COLO829 (cell line): ENCODE measurements around the gene ERBB2.
A peak's percentile ranks its signal among the peaks of the same experiment; 100 is the strongest.
"Not testable (repeated sequence)": the region's sequence is repeated elsewhere in the genome, so short reads cannot be mapped to it uniquely, and the experiment has no call there.

Experiments used
- DNase-seq: peaks from one replicate; pipeline ENCODE4 v3.0.0; 2012; ENCODE audit warnings: low spot score

The ERBB2 gene

DNA sequence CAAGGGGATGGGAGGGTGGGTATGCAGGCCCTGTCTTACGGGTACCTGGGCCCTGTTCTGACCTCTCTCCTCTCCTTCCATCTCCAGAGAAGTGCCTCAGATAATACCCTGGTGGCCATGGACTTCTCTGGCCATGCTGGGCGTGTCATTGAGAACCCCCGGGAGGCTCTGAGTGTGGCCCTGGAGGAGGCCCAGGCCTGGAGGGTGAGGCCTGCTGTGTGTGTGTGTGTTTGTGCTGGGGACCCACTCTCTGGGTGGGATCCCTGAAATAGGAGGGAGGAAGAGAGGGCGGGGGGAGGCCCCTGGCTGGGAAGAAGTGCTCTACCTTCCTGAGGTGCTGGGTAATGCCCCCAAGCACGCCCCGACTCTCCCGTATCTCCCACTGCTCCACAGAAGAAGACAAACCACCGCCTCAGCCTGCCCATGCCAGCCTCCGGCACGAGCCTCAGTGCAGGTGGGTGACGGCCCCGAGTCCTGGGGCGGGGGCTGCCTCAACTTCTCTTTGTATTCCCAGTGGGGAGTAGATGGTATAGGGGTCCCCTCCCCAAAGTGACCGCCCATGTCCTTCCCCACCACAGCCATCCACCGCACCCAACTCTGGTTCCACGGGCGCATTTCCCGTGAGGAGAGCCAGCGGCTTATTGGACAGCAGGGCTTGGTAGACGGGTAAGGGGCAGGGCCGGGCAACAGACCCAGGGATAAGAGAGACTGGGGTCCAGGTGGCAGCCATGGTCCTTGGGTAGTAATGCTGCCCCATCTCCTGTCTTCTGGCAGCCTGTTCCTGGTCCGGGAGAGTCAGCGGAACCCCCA lies 45.7 kb downstream of the ERBB2 start:
- no peak for DNase-seq

DNA sequence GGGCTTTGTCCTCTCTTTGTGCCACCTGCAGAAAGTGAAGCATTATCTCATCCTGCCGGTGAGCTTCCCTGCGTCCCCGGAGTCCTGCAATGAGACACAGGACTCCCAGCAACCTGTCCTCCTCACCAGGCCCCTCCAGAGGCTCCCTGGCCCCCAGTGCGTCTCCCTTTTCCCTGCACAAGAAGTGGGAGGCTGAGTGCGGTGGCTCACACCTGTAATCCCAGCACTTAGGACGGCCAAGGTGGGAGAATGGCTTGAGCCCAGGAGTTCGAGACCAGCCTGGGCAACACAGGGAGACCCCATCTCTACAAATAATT lies 46.2 kb downstream of the ERBB2 start:
- no peak for DNase-seq

DNA sequence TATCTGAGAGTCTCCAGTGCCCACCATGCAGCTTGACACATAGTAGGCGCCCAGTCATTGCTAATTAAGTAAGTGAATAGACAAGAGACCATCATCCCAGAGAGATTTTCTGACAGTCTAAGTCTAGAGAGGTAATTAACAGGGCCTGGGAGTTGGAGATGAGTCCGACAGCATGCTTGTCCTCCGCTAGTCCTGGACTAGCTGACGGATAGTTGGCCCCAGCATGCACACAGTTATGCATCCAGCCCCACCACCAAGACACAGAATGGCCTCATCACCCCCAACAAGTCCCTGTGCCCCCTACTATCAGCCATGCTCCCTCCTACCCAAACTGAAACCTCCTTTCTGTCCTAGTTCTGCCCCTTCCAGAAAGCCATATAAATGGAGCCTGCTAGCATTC lies 47.9 kb downstream of the ERBB2 start:
- DNase-seq: no peak

DNA sequence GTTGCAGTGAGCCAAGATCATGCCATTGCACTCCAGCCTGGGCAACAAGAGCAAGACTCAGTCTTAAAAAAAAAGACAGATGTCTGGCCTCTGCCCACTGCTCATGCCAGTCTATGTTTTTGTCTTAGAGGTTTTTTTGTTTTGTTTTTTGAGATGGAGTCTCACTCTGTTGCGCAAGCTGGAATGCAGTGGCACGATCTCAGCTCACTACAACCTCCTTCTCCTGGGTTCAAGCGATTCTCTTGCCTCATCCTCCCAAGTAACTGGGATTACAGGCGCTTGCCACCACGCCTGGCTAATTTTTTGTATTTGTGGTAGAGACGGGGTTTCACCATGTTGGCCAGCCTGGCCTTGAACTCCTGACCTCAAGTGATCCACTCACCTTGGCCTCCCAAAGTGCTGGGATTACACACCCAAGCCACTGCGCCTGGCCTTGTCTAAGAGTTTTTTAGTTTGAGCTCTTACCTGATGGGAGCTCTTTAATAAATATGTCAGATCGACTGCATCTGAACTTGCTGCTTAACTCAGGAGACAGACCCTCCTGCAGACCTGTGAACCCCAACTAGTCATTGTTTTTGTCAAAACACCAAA lies 48.7 kb downstream of the ERBB2 start:
- not testable (repeated sequence) for DNase-seq

DNA sequence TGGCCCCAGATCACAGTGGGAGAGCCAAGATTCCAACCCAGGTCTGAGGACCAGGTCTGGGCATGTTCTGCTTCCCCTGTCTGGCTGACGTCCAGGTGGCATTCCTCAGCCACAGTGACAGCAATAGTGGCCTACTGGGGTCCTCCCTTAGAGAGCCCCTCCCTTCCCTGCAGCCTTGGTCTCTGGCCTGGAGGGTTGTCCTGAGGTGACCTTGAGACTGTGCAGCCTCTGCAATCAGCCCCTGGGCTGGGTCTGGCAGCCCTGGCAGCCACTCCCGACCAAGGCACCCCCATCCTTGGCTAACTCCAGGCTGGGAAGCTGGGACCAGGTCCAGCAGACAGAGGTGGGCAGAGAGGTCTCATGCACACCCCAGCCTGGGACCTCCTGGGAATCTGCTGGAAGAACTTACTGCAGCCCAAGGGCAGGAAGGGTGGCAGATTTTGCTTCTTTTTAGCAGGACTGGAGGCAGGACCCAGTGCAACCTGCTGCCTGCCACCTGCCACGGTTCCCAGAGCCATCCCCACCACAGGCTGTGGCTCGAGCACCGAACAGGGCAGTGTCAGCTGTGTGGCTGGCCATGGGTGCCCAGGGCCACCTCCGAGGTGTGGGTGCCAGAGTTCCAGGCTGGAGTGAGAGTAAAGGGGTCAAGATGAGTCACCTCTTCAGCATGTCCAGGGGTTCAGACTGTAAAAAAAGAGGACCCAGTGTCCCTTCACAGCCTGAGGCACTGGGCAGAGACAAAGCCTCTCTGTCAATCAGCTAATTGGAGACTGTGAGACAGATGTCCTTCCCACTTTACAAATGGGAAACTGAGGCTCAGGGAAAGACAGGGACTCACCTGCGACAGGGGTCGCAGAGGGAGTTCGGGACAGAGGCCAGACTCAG lies 50.5 kb downstream of the ERBB2 start:
- DNase-seq: no peak

DNA sequence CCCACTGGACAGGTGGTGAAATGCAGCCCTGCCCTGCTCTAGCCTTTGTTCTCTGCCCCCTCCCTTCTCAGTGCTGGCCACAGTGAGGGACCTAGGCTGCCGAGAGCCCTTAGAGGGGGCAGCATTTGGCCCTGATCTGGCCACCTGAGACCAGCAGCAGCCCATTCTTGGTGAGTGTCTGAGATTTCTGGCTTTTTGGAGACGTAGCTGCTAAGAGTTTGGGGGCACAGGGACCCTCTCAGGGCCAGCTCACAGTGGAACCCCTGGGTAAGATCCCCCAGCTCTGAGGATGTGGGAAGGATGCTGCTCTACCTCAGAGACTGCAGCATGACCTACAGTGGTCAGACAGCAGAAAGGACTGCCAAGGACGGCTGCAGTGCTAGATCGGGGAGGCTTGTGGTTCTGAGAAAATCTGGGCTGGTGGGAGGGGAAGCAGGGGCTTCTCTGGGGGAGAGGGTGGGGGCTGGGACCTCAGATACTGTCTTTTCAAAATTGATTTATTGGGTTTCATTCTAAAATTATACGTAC lies 51.2 kb downstream of the ERBB2 start:
- DNase-seq: no peak

DNA sequence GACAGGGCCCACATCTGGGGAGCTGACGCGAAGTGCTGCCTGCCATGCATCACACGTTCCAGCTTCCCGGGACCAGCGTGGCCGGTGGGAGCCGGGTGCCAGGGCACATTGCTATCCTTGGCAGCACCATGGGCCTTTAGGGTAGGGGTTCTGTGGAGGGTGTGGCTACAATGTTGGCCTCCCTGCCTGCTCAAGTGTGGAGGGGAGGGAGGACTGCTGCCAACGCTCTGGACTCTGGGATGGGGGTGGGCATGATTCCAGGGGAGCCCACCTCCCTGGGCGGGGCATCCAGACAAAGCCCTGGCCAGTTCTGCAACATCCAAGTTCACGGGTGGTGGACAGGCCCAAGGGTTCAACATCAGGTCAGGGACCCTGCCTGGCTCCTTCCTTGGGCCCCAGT lies 51.8 kb downstream of the ERBB2 start:
- DNase-seq: no peak

DNA sequence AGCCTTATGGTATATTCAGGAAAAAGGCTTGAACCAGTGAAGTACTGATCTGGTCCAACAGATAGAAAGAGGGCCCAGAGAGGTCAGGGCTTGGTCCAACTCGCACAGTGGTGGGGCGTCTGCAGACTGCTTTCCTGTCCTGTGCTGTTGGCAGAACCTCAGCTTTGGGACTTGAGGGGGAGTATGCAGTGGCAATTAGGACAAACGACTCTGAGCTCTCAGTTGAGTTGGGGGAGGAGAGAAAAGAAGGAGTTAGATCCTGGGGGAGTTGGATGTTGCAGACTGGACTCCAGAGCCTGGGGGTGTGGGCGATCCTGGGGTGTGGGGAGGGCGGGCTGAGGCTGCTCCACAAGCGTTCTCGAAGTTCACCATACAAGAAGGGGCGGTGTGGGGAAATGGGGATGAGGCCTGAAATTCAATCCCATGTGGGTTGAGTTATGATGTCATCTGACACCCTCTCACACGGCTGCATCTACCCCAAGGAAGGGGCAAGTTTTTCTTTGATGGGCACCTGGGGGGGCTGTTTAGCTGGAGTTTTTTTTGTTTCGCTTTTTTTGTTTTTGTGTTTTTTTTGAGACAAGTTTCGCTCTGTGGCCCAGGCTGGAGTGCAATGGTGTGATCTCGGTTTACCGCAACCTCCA lies 52.5 kb downstream of the ERBB2 start:
- no peak for DNase-seq

DNA sequence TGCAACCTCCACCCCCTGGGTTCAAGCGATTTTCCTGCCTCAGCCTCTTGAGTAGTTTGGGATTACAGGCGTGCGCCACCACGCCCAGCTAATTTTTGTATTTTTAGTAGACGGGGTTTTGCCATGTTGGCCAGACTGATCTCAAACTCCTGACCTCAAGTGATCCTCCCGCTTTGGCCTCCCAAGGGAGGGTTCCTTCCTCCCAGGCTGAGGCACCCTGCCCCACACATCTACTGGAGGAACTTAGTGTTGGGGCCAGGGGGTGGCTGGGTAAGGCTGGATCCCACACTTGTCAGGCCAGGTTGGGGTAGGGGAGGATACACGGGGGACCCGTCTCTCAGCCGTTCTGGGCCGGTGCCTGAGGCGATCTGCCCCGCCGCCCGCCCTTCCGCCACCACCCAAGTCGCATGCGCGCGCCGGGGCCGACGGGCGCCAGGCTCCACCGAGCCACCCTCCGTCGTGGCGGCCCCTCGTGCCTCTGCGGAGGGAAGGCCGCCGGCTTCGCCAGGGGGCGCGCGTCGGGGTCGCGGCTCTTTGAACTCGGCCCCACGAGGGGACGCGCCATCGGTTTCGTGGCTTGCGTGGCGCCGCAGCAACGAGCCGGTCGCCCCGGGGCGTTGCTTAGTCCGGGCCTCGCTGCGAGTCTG lies 53.8 kb downstream of the ERBB2 start:
- DNase-seq: peak; percentile 27

DNA sequence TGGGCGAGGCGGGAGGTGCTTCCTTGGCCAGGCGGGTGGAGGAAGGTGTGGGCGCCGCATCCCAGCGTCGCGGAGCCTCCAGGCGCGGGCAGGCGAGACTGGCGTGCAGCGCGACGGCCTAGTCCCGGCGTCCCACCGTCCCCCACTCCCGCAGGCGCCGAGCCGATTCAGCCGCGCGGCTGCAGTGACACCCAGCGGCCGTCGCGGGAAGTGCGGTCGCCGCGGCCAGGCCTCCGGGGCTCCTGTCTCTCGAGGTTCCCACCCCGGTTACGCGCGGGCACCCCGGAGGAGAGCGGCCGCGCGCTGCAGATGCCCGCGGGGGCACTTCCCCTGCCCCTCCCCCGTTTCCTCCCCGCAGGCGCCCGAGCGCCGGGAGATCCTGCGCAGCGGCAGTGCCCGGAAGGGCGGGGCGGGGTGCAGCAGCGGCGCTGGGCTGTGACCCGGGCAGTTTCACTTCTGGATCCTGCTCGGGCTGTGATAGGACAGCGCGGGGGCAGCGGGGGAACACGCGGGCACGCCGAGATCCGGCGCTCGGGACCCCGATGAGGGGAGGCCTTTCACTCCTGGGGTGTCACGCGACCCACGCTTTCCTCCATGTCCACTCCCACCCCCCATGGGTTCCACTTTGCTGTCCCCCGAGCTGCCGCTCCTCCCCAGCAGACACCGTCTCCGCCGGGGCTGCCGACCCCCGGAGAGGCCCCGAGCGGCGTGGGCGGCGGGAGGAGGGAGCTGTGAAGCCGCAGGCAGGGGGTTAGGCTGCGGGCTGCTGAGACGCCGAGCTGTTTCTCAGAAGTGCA lies 54.5 kb downstream of the ERBB2 start:
- DNase-seq: peak; percentile 84

DNA sequence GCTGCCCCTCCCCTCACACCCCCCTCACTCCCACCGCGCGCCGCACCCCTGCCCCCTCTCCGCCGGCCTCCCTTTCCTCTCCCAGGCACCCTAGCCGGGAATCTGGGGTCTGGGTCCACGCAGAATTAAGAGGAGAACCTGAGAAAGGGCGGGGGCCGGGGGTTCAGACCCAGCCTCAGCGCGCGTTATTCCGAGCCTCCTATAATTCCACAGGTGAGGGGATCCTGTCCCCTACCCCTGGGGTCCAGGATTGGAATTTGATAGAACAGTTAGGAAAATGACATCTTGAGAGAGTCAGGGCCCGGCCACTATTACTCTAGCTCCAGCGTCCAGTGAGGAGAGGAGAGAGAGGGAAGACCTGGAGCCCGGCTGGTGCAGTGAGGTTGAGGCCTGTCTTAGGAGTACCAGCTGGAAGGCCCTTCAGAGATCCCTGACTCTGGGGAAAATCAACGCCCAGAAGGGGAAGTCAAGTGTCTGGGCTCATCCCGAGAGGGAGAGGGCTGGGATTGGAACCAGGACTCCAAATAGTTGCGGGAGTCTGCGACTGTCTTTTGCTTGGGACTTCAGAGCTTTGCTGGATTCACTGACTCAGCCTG lies 55.2 kb downstream of the ERBB2 start:
- no peak for DNase-seq

DNA sequence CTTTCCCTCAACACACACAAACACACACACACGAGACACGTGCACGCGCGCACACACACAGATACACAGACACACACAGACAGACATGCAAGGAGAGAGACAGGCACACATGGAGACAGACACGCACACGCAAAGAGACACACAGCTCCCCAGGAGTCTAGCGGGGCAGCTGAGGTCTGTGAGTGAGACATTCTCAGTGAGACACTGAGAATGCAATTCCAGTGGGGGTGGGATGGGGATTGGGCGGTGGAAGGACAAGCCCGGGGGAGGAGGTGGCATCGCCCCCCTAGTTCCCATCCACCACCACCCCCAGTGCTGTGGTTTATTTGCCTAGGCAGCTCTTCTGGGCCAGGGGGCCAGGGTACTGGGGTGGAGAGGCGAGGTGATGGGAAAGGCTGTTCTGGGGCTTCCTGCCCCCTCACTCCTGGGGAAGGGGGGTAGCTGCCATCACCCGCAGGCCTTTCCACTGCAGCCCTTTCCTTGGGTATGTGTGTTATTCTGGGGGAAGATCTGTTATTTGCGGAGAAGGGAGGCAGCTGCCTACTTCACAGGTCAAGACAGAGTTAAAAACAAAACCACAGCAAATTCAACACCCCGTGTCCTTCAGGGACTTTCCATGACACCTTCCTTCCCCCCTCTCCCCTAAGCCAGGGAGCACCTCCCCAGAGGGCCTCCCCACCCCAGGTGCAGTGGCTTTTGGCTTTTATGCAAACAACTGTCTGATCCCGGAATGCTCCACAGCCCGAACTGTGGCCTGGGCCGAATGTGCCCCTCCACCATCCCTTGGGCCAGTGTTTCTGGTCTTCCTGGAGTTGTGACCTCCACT lies 55.9 kb downstream of the ERBB2 start:
- no peak for DNase-seq

DNA sequence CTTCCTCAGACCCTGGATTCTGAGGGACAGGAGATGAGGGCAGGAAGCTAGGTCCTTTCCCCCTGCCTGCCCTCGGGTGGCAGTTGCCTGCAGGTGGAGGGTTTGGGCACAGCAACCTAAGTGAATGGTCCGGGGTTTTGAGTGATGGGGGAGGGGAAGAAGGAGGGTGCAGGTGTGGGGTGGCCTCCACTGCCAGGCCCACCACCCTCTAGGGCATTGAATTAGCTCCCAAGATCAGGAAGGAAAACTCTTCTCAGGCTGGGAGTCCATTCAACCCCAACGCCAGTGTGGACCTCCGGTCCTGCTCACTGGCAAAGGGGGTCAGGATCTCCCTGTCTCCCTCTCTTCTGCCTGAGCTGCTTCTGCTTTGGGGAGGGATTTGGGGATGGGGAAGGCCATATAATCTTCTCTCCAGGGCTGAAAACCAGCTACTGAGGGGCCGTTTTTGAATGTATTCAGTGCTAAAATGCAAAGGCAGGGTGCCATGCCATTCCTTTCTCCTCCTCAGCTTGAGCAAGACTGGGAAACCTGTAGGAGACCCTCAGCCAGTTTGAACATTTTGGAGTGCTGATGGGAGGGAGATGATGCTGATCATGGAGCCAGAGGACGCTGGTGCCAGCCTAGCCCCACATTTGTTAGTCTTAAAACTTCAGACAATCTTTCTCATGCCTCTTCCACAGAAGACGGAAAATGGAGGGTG lies 56.7 kb downstream of the ERBB2 start:
- no peak for DNase-seq

DNA sequence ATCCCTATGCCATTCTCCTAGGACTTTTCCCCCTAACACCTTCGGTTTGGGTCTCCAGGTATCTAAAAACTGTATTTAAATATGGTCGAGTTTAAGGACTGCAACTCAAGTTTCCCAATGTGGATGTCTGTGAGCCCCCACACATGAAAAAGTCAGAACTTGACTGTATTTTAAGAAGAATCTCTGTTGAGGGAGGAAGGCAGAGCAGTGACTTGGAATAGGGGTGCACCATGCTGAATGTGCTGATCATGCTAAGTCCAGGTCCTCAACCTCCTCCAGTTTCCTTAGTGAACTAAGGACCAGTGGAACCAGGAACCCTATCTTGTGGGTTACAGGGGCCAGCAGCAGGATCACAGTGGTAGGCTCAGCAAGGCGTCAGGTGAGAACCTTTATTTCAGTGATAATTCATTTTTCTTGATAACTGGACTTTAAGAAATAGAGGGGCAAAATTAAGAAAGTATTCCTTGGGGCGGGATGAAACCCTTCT lies 57.4 kb downstream of the ERBB2 start:
- DNase-seq: no peak

DNA sequence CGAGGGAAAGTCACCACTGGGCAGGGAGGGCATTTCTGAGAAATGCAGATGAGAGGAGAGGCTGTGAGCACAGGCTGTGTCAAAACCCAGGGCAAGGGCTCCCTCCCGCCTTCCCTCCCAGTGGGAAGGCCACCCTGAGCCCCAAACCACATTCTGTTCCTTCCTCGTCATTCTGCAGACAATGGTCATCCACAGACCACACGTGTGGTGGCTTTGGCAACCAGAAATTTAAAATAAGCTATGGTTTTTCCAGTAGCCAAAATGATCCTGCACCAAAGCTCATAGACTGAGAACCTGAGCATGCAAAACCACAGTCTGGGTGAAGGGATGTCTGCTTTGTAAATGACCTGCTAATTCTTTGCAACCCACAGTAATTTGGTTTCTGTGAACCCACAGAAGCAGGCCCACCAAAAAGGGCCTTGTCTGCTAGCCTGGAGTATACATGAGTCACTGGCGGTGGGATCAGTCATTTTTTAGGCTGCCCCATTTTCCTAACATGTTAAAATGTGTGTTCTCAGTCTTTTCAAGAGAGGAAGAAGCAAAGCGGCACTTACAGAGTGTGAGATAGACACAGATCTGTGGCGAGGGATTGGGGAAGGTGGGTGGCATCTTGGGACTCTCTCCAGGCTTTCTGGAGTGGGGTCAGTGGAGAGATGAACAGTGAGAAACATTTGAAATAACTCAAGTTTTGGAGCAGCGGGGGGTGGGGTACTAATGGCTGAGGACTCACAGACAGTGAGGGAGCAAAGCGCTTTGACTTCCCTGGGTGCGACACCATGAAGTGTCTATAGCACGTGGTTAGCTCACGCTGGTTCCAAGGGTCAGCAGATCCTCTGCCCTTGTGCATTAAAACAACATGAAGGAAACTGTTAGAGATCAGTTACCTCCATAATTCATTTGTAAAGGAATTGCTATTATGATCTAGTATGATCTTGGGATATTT lies 58.3 kb downstream of the ERBB2 start:
- no peak for DNase-seq

DNA sequence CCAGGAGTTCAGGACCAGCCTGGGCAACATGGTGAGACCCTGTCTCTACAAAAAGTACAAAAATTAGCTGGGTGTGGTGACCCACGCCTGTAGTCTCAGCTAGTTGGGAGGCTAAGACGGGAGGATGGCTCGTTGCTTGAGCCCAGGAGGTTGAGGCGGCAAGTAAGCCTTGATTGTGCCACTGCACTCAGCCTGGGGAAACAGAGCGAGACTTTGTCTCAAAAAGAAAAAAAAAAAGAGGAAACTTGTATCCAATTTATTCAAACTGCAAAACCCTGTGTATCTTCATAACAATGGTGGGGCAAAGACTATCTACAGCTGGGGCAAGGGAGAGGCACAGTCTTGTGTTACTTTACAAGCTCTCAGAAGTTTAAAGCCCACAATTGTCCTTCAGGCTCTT lies 59.3 kb downstream of the ERBB2 start:
- no peak for DNase-seq

DNA sequence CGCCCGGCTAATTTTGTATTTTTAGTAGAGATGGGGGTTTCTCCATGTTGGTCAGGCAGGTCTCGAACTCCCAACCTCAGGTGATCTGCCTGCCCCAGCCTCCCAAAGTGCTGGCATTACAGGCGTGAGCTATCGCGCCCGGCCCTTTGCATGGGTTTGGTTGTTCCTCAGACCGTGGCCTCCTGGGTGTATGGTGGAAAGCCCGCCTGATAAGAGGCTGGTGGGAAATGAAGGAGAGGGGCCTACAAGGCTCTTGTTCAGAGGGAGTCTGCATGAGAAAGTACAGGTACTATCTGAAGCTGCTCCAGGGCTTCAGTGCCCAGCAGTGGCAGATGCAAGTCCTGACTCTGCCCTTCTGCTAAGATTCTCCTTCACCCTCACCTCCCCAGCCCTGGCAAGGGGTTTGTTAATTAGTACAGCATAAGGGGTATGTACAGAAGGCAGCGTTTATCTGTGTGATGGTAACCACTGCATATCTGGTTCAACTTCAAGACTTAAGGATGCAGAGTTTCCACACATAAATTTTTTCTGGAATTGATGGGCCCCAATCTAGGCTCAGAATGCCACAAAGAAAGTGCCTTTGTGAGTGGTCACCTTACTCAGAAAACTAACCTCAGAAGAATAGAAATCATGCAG lies 62.1 kb downstream of the ERBB2 start:
- no peak for DNase-seq
